ENCODE measurements around the gene BCL11B.

Gene BCL11B

DNA sequence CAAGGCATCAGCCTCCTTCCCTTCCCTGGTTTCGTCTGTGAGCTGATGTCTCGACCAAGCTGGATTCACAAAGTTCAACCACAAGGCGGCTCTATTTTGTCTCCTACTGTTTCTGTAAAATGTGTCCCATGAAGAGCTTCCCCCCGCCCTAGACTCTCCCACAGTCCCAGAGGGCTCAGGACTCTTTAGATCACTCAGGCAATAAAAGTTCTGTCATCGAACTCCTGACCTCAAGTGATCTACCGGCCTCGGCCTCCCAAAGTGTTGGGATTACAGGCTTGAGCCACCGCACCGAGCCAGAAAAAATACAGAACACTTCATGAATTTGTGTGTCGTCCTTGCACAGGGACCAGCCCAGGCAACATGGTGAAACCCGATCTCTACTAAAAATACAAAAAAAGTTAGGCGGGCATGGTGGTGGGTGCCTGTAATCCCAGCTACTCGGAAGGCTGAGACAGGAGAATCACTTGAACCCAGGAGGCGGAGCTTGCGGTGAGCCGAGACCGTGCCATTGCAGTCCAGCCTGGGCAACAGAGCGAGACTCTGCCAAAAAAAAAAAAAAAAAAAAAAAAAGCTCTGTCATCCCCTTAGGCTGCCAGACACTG, 149.4 kb downstream of the BCL11B start:
- DNase-seq (ENCODE audit: extremely low read depth, low read depth), result no peak
- TF ChIP-seq CTCF (IDR thresholded peaks at IDR 0.05; ENCODE audit: low read depth, low read length), result no peak

DNA sequence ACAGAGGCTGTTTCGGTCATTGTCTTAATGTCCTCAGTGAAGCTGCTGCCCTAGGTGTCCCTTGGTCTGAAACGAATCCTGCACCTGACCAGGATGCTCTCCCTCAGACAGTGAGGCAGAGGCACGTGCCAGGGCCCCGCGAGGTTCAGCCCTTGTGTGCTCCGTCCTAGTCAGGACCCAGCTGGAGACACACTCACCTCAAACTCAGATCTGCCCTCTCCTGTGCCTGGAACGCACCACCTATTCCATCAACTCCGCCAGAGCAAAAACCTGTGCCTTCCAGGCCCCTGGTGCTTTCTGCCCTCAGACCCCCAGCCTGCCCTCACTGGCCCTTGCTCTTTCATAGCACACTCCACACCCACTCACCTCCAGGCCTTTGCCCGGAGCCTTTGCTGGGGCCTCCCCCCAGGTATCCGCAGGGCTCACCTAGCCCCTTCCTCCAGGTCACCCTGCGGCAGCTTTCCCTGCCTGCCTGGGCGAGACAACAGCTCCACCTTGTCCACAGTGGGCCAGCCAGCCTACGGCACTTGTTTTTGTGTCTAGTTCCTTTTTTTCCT, 150.6 kb downstream of the BCL11B start:
- no peak for DNase-seq (ENCODE audit: extremely low read depth, low read depth)
- TF ChIP-seq CTCF (IDR thresholded peaks at IDR 0.05; ENCODE audit: low read depth, low read length), result no peak

DNA sequence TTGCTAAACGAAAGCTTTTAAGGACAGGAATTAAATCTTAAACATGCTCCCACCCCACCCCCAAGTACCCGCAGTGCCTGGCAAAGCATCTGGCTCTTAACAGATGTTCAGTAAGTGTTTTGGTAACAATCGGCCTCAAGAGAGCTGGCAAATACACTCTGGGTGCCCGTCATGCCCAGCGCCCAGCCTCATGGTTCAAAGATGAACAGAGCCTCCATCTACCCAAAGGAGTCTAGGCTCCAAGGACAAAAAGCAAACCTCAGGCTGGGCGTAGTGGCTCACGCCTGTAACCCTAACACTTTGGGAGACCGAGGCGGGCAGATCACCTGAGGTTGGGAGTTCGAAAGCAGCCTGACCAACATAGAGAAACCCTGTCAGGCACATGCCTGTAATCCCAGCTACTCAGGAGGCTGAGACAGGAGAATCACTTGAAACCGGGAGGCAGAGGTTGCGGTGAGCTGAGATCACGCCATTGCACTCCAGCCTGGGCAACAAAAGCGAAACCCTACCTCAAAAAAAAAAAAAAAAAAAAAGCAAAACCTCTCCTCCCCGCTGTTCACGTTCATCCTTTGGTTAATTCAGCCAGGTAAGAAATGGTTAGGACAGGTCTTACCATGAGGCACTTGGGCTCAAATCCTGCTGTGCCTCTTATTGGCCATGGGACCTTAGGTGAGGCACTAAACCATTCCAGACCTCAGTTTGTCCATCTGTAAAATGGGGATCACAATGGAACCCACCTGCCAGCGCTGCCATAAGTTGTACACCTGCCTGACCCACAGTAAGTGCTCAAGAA, 151.3 kb downstream of the BCL11B start:
- no peak for DNase-seq (ENCODE audit: extremely low read depth, low read depth)
- TF ChIP-seq CTCF (IDR thresholded peaks at IDR 0.05; ENCODE audit: low read depth, low read length), result no peak

DNA sequence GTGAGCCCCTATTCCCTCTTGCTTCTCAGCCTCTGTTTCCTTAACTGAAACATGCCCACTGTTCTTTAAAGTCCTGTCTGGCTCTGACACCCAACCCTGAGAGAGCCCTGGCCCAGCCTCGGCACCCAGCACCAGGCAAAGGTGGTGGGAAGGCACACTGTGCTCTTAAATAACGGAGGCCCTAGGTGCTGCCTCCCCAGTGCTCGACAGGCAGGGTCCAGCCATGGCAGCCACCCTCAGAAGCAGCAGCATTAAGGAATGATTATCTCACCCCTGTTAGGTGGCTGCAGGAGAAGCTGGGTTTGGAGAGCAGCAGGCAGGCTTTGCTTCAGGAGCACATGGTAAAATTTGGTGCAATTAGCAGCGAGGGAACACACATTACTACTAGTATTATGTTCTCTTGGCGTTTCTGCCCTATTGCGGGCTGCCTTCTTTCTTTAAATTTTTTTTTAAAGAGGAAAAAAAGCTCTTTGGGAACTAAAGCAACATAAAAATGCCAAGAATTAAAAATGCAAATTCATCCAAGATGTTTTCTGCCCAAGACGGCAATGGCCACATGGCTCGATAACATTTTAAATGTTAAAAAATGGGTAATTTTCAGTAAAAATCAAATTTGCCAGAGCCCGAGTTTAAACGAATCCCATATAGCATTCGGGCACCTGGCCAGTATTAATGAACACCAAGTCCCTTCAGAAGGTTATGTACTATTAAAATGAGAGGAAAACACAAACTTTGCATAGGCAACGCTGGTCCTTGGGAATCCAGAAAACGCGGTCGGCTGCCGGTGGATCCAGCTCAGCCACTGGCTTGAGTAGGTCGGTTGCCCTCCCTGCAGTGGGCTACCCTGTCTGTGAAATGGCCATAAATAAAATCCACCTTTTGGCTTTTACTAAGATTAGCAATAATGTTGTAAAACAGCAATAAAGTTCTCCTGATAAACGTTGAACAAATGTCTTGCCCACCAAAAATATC, 152.2 kb downstream of the BCL11B start:
- TF ChIP-seq CTCF (IDR thresholded peaks at IDR 0.05; ENCODE audit: low read depth, low read length), result no peak
- DNase-seq (ENCODE audit: extremely low read depth, low read depth), result no peak
